Fibroblast of gingiva (primary cell): ENCODE measurements around the gene AHSP.
"Not testable (repeated sequence)": the region's sequence is repeated elsewhere in the genome, so short reads cannot be mapped to it uniquely, and the experiment has no call there.

Experiments used
- DNase-seq: peaks from one replicate; pipeline ENCODE4 v3.0.0-alpha.2; 2011; ENCODE audit warnings: low read depth

Gene AHSP

DNA sequence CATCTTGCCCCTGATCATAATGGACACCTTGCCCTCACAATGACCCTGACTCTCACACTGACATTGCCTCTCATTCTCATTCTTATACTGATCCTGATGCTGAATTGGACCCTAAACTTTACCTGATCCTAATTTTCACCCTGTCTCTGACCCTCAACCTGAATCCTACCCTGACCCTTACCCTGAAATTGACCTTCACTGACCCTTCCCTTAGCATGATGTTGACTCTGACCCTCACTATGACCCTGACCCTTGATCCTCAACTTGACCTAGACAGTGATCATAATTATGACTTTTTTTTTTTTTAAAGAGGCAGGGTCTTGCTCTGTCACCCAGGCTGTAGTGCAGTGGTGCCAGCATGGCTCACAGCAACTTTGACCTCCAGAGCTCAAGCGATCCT lies 3.4 kb downstream of the AHSP start:
- no peak for DNase-seq

DNA sequence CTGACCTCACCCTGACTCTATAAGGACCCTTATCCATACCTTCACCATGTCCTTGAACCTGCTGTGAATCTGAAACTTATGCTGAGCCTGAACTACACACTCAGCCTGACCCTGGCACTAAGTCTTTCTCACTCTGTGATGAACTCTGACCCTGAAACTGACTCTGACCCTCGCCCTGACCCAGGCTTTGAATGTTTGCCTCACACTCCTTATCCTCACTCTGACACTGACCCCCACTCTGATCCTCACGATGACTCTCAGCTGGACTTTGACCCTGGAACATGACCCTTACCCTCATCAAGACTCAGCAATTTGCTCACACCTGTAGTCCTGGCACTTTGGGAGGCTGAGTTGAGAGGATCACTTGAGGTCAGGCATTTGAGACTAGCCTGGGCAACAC lies 4.4 kb downstream of the AHSP start:
- DNase-seq: no peak

DNA sequence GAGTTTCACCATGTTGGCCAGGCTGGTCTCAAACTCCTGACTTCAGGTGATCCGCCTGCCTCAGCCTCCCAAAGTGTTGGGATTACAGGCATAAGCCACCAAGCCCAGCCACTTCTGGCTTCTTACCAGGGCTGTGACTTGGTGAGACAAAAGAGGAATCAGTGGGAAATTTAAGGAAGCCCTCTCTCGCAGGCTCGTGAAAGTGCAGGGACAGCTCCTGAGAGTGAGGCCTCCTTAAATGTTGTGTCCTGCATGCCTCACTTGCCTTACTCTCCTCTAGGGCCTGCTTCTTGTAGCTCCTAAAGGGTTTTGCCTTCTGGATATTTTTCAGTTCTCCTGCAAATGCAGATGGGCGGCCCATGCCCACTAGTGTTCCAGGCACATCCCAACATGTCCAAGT lies 5.2 kb downstream of the AHSP start:
- DNase-seq: no peak

DNA sequence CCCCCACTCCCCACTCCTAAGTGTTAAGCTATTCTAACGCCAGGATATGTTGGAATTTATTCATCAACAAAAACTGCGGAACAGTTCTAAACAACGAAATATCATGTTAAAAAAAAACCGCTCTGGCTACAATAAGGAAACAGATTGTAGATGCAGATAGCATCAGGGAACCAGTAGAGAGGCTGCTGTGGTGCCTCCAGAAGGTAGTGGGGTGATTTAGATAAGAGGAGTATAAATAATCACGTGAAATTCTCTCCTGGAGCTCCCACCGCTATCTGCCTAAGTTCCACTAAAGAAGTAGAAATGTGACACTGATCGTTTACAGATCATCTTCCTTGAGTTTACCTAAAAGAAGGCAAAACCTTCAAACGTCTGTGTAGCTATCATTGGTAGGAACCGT lies 8.0 kb downstream of the AHSP start:
- no peak for DNase-seq

DNA sequence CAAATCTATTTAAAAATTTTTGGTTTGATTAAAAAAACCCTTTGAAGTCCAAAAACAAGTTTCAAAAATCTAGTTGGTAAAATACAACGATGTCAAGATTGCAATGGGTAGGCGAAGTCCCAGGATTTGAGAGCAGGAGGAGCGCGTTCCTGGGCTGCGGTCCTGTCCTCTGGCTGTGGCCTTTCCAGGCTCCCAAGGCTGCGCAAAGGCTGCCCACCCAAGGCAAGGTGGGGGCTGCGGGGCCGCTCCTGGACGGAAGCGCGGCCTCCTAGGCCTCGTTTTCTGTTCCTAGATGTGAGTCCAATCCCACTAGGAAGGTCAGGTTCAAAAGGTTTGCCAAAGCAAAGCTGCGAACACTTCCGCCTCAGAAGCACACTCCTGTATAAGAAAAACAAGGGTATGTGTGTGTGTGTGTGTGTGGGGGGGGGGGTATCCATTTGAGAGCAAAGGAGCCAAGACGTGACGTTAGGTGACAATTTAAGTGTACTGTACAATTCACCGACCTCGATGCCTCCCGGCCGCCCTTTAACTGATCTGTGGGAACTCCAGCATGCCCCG lies 9.2 kb downstream of the AHSP start:
- DNase-seq: no peak

DNA sequence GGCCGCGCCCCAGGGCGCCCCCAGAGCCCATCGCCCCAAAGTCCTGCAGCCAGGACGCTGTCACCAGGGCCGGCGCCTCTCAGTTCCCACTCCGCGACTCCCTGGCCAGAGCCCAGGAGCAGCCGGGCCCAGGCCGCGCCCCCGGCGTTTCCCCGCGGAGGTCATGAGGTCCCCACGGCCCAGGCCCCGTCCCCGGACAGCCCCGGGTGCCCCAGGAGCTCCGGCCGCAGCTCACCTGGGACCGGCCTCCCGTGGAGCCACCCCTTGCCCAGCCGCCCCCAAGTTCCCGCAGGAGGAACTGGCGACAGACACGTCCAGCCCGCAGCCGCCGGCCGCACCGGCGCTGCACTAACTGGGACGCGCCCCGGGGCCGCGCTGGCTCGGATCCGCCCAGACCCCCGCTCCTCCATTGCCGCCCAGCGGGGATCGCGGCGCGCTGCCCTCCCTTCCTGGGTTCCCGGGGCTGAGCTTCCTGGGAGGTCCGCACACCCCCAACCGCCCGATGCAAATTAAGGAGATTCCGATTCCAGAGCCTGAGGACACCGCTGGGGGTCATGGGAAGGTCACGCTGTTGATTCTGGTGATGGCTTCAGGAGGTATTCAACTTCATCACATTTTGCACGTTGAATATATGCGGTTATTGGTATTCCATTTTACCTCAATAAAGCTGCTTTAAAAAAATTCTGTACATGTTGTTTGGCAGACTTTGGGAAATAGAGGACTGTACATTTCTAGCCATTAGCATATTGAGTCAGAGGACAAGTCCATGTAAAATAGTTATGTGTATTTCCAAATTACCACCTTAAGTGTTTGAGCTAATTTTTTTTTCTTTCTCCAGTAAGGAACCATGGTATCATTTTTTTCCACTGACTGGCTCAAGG lies 9.9 kb downstream of the AHSP start:
- DNase-seq: no peak

DNA sequence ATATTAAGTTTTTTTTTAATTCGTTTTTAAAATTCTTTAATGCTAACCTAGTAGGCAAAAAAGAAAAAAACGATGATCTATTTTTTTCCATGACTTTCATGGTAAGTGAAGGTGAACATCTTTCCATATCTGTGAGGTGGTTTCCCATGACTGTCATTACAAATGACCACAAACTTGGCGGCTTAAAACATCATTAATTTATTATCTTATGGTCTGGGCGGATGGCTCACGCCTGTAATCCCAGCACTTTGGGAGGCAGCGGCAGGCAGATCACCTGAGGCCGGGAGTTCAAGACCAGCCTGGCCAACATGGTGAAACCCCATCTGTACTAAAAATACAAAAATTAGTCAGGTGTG lies 10.5 kb downstream of the AHSP start:
- not testable (repeated sequence) for DNase-seq

DNA sequence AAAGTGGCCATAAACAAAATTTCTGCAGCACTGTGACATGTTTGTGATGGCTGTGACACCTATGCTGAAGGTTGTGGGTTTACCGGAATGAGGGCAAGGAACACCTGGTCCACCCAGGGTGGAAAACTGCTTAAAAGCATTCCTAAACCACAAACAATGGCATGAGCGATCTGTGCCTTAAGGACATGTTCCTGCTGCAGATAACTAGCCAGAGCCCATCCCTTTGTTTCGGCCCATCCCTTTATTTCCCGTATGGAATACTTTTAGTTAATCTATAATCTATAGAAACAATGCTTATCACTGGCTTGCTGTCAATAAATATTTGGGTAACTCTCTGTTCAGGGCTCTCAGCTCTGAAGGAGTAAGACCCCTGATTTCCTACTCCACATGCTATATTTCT lies 12.1 kb downstream of the AHSP start:
- DNase-seq: not testable (repeated sequence)

DNA sequence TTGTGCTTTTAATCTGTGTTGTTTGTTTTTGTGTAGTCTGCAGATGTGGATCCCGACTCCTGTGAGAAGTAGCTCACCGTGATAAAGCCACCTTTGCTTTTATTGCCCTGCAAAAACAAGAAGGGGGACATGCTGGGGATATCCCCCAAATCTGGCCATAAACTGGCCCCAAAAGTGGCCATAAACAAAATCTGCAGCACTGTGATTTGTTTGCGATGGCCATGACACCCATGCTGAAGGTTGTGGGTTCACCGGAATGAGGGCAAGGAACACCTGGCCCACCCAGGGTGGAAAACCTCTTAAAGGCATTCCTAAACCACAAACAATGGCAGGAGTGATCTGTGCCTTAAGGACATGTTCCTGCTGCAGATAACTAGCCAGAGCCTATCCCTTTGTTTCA lies 15.1 kb downstream of the AHSP start:
- no peak for DNase-seq

DNA sequence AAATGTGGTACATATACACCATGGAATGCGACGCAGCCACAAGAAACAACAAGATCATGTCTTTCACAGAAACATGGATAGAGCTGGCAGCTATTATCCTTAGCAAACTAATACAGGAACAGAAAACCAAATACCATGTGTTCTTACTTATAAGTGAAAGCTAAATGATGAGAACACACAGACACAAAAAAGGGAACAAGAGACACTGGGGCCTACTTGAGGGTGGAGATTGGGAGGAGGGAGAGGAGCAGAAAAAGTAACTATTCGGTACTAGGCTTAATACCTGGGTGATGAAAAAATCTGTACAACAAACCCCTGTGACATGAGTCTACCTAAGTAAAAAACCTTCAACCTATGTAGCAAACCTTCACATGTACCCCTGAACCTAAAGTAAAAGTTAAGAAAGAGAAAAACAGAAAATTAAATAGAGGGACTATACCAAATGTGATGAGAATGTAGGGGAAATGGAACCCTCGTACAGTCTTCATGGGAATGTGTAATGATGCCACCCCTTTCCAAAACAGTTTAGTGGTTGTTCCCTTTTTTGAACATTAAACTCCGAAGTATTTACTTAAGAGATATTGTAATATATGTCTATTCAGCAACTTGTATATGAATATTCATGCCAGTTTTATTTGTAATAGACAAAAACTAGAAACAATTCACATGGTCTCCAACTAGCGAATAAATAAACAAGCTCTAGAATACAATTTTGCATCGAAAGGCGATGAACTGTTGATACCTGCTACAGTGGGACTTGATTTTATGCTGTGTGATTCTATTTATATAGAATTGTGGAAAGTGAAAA lies 33.9 kb downstream of the AHSP start:
- DNase-seq: no peak

DNA sequence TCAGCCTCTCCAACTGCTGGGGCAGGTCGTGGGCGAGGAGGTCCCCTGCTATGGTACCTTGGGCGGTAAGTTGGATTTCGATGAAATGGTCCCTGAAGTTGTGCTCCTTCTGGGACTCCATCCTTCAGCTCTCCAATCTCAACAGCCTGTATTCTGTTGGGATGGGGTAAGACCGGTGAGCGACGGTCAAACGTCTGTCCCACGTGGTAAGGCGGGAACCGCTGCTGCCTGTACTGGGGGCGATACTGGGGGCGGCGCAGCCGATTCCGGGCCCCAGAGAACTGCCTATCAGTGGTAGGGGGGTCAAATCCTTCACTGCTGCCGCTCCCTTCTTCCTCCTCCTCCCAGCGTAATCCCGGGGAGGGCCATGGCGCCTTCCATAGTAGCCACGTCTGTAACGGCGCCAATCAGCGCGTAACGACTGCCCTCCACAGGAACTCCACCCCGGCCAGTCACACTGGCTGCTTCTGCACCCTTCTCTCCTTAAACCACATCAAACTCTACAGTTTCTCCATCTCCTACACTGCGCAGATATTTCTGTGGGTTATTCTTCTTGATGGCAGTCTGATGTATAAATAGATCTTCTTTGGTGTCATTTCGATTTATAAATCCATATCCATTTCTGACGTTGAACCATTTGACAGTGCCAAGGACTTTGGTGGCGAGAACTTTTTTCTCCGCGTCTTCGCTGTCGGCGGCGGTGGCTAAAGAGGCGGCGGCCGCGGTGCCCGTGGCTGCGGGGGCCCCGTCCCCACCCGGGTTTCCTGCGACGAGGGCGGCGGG lies 41.1 kb downstream of the AHSP start:
- no peak for DNase-seq

DNA sequence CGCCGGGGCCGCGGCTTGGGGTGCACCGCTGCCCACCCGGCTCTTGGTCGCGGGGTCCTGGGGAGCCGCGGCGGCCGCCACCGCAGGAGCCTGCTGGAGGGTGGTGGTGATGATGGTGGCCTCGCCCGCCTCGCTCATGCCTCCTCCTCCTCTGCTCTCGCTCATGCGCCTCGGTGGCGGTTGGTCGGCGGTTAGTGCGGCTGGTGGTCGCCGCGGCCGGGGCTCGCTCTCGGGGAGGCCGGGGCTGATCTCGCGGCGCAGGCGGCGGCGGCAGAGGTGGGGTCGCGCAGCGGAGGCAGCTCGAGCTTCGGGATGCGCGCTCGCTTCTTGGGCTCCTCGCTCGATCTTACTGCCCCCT lies 41.6 kb downstream of the AHSP start:
- no peak for DNase-seq

DNA sequence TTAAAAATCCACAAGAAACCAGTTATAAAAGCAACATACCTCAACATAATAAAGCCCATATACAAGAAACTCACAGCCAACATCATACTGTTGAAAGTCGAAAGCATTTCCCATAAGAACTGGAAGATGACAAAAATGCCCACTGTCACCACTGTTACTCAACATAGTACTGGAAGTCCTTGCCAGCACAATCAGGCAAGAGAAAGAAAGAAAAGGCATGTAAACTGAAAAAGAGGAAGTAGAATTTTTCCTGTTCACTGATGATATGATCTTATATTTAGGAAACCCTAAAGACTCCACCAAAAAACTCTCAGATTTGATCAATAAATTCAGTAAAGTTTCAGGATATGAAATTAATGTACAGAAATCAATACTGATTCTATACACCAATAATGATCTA lies 45.1 kb downstream of the AHSP start:
- no peak for DNase-seq

DNA sequence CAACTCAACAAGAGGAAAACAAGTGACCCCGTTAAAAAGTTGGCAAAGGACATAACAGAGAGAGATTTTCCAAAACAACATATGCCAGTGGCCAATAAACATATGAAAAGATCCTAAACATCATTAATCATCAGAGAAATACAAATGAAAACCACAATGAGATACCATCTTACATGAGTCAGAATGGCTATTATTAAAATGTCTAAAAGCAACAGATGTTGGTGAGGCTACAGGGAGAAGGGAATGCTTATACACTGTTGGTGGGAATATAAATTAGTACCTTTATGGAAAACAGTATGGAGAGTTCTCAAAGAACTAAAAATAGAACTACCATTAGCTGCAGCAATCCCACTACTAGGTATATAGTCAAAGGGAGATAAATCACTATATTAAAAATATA lies 46.5 kb downstream of the AHSP start:
- DNase-seq: not testable (repeated sequence)

DNA sequence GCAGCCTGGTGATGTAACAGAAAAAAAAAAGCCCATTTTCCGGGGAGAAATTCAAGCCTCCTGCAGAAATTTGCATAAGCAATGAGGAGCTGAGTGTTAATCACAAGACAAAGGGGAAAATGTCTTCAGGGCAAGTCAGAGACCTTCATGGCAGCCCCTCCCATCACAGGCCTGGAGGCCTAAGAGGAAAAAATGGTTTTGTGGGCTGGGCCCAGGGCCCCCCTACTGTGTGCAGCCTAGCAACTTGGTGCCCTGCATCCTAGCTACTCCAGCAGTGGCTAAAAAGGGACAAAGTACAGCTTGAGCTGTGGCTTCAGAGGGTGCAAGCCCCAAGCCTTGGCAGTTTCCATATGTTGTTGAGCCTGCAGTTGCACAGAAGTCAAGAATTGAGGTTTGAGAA lies 49.7 kb downstream of the AHSP start:
- no peak for DNase-seq
